Activated naive CD4-positive, alpha-beta T cell treated with anti-CD3 and anti-CD28 coated beads, Interleukin-2, amount 10 ng/mL, durations not matched to agents 7 days and 5 days (primary cell): ENCODE measurements around the gene AQP1.
A peak's percentile ranks its signal among the peaks of the same experiment; 100 is the strongest.

Source experiments
- CTCF ChIA-PET: fragments of 350-600 bp; sonication (Branson Sonifier 250); formaldehyde crosslinking; loops from one replicate; lab custom pipeline; 2021; ENCODE audit warnings: antibody characterized with exemption; lab: Charles Lee
- DNase-seq: peaks from one replicate; pipeline ENCODE4 v3.0.0-alpha.2; 2020
- H3K27ac Mint-ChIP-seq: one replicate; pipeline ENCODE4 v1.8.0; 2021; ENCODE audit warnings: mild to moderate bottlenecking, moderate library complexity, mixed read lengths
- H3K27me3 Mint-ChIP-seq: one replicate; pipeline ENCODE4 v1.8.0; 2021; ENCODE audit warnings: mild to moderate bottlenecking, mixed read lengths
- H3K36me3 Mint-ChIP-seq: one replicate; pipeline ENCODE4 v1.8.0; 2021; ENCODE audit warnings: mixed read lengths
- H3K4me1 Mint-ChIP-seq: one replicate; pipeline ENCODE4 v1.8.0; 2021; ENCODE audit warnings: mixed read lengths
- H3K4me3 Mint-ChIP-seq: one replicate; pipeline ENCODE4 v1.8.0; 2021; ENCODE audit warnings: mild to moderate bottlenecking, moderate library complexity, mixed read lengths
- H3K9me3 Mint-ChIP-seq: one replicate; pipeline ENCODE4 v1.8.0; 2021; ENCODE audit warnings: mixed read lengths

Gene AQP1

DNA sequence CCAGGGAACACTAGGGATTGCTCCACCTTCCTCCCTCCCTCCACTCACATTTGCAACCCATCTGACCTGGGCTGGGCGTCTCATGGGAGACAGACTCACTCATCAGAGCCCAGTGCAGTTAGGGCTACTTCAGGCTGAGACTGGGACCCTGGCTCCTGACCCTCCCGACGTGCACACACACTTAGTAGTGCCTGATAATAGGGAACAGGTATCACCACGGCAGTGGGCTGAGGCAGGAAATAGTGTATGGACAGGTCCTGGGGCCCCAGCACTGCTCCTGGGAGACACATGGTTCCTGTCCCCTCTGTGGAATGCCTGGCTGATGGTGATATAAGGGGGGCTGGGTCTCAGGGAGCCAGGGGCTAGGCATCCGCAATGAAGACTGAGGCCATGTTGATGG, 14.3 kb downstream of the AQP1 start:
- CTCF ChIA-PET = no interaction called here

DNA sequence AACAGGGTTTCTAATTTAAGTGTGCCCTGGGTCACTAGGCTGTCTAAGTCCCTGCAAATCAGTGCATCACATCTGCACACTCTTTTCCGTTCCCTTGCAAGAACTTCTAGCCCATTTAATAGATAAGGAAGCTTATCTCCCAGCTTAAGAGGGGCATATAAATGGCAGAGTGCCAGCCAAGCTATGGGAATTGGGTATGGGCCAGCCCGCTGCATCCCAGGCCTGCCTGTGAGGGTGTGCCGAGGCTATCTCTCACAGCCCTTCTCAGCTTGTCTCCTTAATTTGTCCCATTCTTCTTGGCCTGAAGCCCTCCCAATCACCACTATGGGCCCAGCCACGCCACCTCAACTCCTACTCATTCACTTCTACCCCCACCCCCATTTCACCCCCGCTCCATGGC, 14.7 kb downstream of the AQP1 start:
- Mint-ChIP-seq H3K27me3 (no peaks in the 10 kb centered on the region), H3K4me3 (no peak overlapping the region), H3K4me1 (no peaks in the 10 kb centered on the region), H3K9me3 (peaks cover 6% of the 10 kb centered on the region), H3K36me3 (no peaks in the 10 kb centered on the region), H3K27ac (no peak overlapping the region)
- CTCF ChIA-PET = no interaction called here
- no peak for DNase-seq

More for the DNA sequence above, 14.3 kb downstream of the AQP1 start:
- Mint-ChIP-seq H3K4me1 (no peaks in the 10 kb centered on the region), H3K27ac (no peak overlapping the region), H3K36me3 (no peaks in the 10 kb centered on the region), H3K27me3 (no peaks in the 10 kb centered on the region), H3K9me3 (peaks cover 6% of the 10 kb centered on the region), H3K4me3 (no peak overlapping the region)
- DNase-seq = peak; percentile 8

DNA sequence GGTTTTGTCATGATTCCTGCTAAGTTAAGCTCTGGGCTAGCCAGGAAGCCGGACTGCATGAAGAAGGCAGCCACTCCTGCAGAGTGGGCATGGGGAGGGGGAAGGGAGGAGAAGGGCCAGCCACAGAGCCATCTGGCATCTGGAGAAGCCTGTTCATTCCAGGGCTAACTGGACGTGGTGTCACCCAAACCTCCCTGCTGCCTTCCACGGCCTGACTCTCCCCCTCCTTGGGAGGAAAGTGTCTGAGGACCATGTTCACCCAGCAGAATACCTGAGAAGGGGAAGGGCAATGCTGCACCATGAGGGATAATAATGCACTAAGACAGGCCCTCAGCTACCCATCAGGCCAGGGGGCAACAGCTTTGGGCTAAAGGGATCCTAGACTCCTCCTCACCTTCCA, 15.4 kb downstream of the AQP1 start:
- no peaks in the 10 kb centered on the region for H3K4me1 Mint-ChIP-seq
- no peaks in the 10 kb centered on the region for H3K27me3 Mint-ChIP-seq
- no peak overlapping the region for H3K27ac Mint-ChIP-seq
- no peak for DNase-seq
- no peak overlapping the region for H3K4me3 Mint-ChIP-seq
- CTCF ChIA-PET = no interaction called here
- H3K36me3 Mint-ChIP-seq = no peaks in the 10 kb centered on the region
- H3K9me3 Mint-ChIP-seq = peaks cover 6% of the 10 kb centered on the region

- Mint-ChIP-seq H3K27ac (no peak overlapping the region), H3K9me3 (peaks cover 6% of the 10 kb centered on the region), H3K4me3 (no peak overlapping the region), H3K36me3 (no peaks in the 10 kb centered on the region), H3K4me1 (no peaks in the 10 kb centered on the region), H3K27me3 (no peaks in the 10 kb centered on the region)
- DNase-seq = no peak
- CTCF ChIA-PET = no interaction called here
Observed at GRCh38 chr7:30927559-30927958, 15.9 kb downstream of the AQP1 start.

DNA sequence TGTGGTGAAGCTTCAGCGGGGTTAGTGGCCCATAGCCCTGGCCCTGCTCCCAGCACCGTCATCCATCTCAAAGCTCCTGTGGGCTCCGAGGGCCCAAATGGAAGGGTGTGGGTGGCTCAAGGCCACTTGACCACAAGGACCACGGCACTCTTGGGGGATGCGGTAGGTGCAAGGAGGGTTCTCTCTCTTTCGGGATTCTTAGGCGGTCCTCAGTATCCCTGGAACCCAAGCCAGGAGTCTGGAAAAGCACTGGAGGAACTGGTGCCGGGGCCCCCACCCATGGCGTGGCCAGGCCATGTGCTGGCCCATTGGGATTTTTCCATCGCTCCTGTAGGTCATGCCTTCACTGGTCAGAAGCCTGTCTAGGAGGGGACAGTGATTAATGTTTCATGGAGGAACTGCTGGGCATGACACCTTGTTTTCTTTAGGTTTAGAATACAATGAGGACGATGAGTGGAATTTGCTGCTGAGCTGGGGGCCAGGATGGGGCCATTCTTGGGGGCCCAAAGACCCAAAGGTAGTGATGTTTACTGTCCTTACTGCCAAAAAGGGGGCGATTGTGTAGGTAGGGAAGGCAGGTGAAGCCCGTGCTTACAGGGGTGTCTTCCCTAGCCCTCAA, 16.7 kb downstream of the AQP1 start:
- H3K27me3 Mint-ChIP-seq = no peaks in the 10 kb centered on the region
- CTCF ChIA-PET = no interaction called here
- no peak overlapping the region for H3K27ac Mint-ChIP-seq
- DNase-seq = no peak
- no peak overlapping the region for H3K4me3 Mint-ChIP-seq
- H3K9me3 Mint-ChIP-seq = peaks cover 6% of the 10 kb centered on the region
- no peaks in the 10 kb centered on the region for H3K36me3 Mint-ChIP-seq
- no peaks in the 10 kb centered on the region for H3K4me1 Mint-ChIP-seq

DNA sequence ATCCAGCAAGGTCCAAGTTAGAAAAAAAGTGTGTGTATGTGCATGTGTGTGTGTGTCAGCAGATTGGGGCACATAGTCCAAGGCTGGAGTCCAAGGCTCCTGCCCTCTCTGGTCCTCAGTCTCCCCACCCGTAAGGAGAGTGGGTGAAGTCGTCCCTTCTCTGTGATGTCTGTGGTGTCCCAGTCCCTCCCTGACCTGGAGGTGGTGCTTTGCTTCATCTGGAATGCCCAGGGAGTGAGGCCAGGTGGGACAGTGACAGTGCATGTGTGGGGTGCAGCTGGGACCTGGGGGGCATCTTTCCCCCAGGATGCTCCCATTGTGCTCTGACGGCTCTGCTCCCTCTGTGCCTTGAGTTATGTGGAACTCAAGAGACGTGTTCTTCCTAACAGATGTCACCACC, 18.0 kb downstream of the AQP1 start:
- CTCF ChIA-PET = interaction anchor here (1.2 to 2.0 kb wide), 2 partner anchors 9 to 11 kb away, joined by 3 to 13 read pairs; no protein-coding TSS in a partner anchor
- Mint-ChIP-seq H3K36me3 (no peaks in the 10 kb centered on the region), H3K27me3 (no peaks in the 10 kb centered on the region), H3K9me3 (peaks cover 6% of the 10 kb centered on the region), H3K27ac (no peak overlapping the region), H3K4me1 (no peaks in the 10 kb centered on the region), H3K4me3 (no peak overlapping the region)
- DNase-seq = peak; percentile 14

GRCh38 chr7:30930621-30931020, 19.0 kb downstream of the AQP1 start:
- CTCF ChIA-PET = interaction anchor here (1.2 to 2.0 kb wide), 2 partner anchors 8 to 10 kb away, joined by 3 to 13 read pairs; no protein-coding TSS in a partner anchor
- H3K36me3 Mint-ChIP-seq = no peaks in the 10 kb centered on the region
- H3K9me3 Mint-ChIP-seq = peaks cover 6% of the 10 kb centered on the region
- H3K27ac Mint-ChIP-seq = no peak overlapping the region
- no peaks in the 10 kb centered on the region for H3K4me1 Mint-ChIP-seq
- no peak overlapping the region for H3K4me3 Mint-ChIP-seq
- peaks cover 6% of the 10 kb centered on the region for H3K27me3 Mint-ChIP-seq
- no peak for DNase-seq

- Mint-ChIP-seq H3K4me3 (no peak overlapping the region), H3K27me3 (peaks cover 6% of the 10 kb centered on the region), H3K27ac (no peak overlapping the region), H3K36me3 (no peaks in the 10 kb centered on the region), H3K4me1 (no peaks in the 10 kb centered on the region), H3K9me3 (peaks cover 6% of the 10 kb centered on the region)
- CTCF ChIA-PET = interaction anchor here (2.0 kb wide), 1 partner anchor 7 kb away, joined by 13 read pairs; no protein-coding TSS in a partner anchor
- no peak for DNase-seq
Observed at GRCh38 chr7:30931161-30931928, 19.7 kb downstream of the AQP1 start.

DNA sequence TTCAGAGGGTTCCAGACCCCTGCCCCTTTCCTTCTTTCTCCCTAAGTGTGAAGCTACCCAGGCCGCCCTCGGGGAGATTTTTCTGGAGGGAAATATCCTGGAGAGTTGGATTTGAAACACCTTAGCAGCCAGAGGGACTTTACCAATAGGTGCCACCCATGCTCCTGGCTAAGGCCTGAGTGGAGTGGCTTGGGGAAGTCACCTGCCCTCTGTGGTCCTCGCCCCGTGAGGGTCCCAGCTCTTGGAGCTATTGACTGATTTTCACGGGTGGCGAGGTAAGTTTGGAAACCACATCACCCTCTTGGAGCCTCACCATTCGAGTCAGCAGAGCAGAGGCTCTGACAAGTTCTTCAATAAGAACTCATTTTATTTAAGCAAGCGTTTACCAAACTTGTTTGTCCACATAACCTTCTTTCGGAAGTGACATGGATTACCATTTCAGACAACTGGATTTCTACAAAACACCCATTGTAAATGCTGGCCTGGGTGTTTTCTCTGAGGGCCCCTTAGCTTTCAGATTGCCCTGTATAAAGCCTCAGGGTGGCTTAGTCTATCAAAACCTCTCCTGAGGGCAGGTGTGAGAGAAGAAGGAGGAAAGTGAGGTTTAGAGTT, 20.4 kb downstream of the AQP1 start:
- H3K9me3 Mint-ChIP-seq = peaks cover 1% of the 10 kb centered on the region
- CTCF ChIA-PET = no interaction called here
- H3K27ac Mint-ChIP-seq = no peak overlapping the region
- H3K27me3 Mint-ChIP-seq = peaks cover 13% of the 10 kb centered on the region
- no peak for DNase-seq
- H3K4me1 Mint-ChIP-seq = no peaks in the 10 kb centered on the region
- no peak overlapping the region for H3K4me3 Mint-ChIP-seq
- no peaks in the 10 kb centered on the region for H3K36me3 Mint-ChIP-seq

- no peaks in the 10 kb centered on the region for H3K4me1 Mint-ChIP-seq
- H3K9me3 Mint-ChIP-seq = peaks cover 1% of the 10 kb centered on the region
- no peak for DNase-seq
- H3K27ac Mint-ChIP-seq = no peak overlapping the region
- H3K36me3 Mint-ChIP-seq = no peaks in the 10 kb centered on the region
- no peak overlapping the region for H3K4me3 Mint-ChIP-seq
- CTCF ChIA-PET = no interaction called here
- H3K27me3 Mint-ChIP-seq = peaks cover 18% of the 10 kb centered on the region
Observed at GRCh38 chr7:30932562-30932961, 20.9 kb downstream of the AQP1 start.

DNA sequence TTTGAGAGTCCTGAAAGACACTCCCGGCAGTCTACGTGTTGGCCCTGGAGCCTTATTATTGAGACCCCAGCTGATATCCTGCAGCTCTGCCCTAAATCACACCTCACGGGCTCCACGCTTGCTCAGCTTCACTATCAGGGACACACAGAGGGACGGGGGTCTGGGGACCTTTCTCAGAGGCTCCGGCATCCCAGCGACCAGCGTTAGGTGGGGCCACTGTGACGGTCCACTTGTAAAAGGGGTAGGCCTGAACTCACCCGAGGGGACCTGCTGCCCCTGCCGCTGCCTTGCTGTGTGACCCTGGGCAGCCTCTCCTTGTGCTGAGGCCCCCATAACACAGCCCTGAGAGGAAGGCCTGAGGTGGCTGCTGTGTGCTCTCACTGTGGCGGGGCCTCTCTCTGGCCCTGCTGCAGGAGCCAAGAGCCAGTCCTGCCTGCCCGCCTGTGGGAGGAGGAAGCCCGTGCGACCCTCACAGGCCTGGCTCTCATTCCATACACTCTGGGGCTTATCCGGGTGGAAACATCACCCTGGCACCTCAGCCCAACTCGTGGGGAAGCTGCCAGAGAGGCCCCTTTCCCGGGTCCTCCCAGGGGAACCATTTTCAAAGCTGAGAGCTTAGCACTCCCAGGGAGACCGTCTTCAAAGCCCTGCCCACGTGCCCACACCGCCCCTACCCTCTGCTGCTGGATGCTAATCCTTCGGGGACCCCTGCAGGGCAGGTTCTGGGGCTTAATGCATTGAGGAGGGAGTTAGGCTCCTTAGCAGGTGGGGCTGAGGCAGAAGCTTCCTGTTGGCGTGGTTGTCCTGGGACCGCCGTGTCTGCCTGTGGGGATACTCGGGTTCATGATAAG, 21.7 kb downstream of the AQP1 start:
- CTCF ChIA-PET = interaction anchor here (1.8 kb wide), 1 partner anchor 41 kb away, joined by 6 read pairs; no protein-coding TSS in a partner anchor
- Mint-ChIP-seq H3K4me3 (no peak overlapping the region), H3K9me3 (no peaks in the 10 kb centered on the region), H3K4me1 (no peaks in the 10 kb centered on the region), H3K27ac (no peak overlapping the region), H3K36me3 (no peaks in the 10 kb centered on the region), H3K27me3 (peaks cover 26% of the 10 kb centered on the region)
- DNase-seq = no peak

DNA sequence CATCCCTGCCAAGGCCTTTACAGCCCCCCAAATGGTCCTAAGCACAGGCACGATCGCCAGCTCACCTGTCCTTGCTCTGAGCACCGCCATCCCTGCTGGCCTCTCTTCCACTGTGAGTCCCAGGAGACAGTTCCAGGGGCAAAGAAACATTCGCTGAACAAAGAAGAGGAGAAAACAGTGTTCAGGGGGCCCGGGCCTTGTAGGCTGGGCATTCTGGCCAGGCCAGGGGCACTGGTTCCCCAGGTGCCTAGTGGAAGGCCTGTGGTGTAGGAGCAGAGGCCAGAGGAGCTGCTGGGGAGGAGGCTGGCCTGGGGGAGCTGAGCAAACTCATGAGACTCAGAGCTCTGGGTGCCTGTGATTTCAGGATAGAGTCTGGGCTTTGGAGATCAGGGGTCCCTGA, 22.6 kb downstream of the AQP1 start:
- Mint-ChIP-seq H3K27ac (no peak overlapping the region), H3K27me3 (peaks cover 32% of the 10 kb centered on the region), H3K9me3 (no peaks in the 10 kb centered on the region), H3K36me3 (no peaks in the 10 kb centered on the region), H3K4me1 (no peaks in the 10 kb centered on the region), H3K4me3 (no peak overlapping the region)
- CTCF ChIA-PET = interaction anchor here (1.3 to 1.8 kb wide), 2 partner anchors 10 to 40 kb away, joined by 3 to 6 read pairs; no protein-coding TSS in a partner anchor
- no peak for DNase-seq

- Mint-ChIP-seq H3K27me3 (peaks cover 36% of the 10 kb centered on the region), H3K36me3 (no peaks in the 10 kb centered on the region), H3K4me3 (no peak overlapping the region), H3K27ac (no peak overlapping the region), H3K9me3 (no peaks in the 10 kb centered on the region), H3K4me1 (no peaks in the 10 kb centered on the region)
- CTCF ChIA-PET = interaction anchor here (0.9 to 1.8 kb wide), 4 partner anchors 9 to 188 kb away, joined by 3 to 6 read pairs (median 3); no protein-coding TSS in a partner anchor
- no peak for DNase-seq
Observed at GRCh38 chr7:30934732-30935568, 23.3 kb downstream of the AQP1 start.
